ENCODE results near the gene MEGF10.

DNA sequence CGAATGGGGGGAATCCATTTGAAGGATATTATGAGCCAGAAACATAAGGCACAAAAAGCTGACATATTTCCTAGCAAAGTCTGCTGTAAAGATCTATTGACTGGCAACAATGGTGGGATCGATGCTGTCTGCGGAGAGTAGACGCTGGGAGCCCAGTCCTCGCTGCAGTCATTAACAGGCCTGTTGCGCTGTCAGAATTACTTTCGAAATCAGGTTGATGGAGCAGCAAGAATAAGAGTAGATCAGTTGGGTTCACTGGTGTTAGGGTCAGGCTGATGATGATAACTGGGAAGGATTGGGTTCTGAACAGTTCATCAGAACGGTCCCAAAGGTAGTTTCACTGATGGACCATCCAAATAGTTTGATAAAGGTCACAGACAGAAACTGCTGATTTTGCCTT lies 87.1 kb downstream of the MEGF10 start:
- TF ChIP-seq, protein P1, sequence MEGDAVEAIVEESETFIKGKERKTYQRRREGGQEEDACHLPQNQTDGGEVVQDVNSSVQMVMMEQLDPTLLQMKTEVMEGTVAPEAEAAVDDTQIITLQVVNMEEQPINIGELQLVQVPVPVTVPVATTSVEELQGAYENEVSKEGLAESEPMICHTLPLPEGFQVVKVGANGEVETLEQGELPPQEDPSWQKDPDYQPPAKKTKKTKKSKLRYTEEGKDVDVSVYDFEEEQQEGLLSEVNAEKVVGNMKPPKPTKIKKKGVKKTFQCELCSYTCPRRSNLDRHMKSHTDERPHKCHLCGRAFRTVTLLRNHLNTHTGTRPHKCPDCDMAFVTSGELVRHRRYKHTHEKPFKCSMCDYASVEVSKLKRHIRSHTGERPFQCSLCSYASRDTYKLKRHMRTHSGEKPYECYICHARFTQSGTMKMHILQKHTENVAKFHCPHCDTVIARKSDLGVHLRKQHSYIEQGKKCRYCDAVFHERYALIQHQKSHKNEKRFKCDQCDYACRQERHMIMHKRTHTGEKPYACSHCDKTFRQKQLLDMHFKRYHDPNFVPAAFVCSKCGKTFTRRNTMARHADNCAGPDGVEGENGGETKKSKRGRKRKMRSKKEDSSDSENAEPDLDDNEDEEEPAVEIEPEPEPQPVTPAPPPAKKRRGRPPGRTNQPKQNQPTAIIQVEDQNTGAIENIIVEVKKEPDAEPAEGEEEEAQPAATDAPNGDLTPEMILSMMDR (IDR thresholded peaks at IDR 0.05): no peak
- TF ChIP-seq POLR2A (IDR thresholded peaks at IDR 0.05): no peak
